Measurements from ENCODE around the gene E4F1. TPM values are rescaled to one million over a fixed set of nuclear protein-coding genes. Genes with fewer than 3 reads are reported as not detected.

The E4F1 gene
- total and polyA plus RNA-seq, 5 experiments from 2014 or later, result 8.7 to 41.2 (median 19.2) TPM

GRCh38 chr16:2277466-2278271 lies 54.3 kb downstream of the E4F1 start:
- Mint-ChIP-seq H3K4me3 (no peak overlapping the region), H3K4me1 (peaks cover 0 to 2% (median 0%) of the 10 kb centered on the region in 4 donors), H3K9me3 (no peaks in the 10 kb centered on the region), H3K27ac (no peak overlapping the region), H3K36me3 (no peaks in the 10 kb centered on the region), H3K27me3 (no peaks in the 10 kb centered on the region)
- ATAC-seq (no peak), DNase-seq (no peak)
- POLR2A ChIA-PET, result no interaction called here

DNA sequence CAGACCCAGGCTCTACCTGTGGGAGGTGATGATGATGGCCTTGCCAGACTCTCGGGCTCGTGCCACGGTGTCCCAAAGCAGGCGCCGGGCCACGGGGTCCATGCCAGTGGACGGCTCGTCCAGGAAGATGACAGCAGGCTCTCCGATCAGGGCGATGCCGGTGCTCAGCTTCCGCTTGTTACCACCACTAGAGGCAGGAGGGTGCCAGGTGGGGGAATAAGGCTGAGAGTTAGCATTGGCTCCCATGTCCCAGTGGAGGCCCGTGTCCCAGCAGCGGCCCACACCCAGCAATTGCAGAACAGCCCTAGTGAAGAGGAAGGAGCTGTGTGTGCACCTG lies 54.8 kb downstream of the E4F1 start:
- DNase-seq, result no peak
- no peaks in the 10 kb centered on the region for H3K27me3 Mint-ChIP-seq
- ATAC-seq, result no peak
- peaks cover 0 to 2% (median 0%) of the 10 kb centered on the region in 4 donors for H3K4me1 Mint-ChIP-seq
- no peaks in the 10 kb centered on the region for H3K9me3 Mint-ChIP-seq
- H3K36me3 Mint-ChIP-seq, result no peaks in the 10 kb centered on the region
- no peak overlapping the region for H3K4me3 Mint-ChIP-seq
- H3K27ac Mint-ChIP-seq, result no peak overlapping the region
- POLR2A ChIA-PET, result interaction anchor here (0.9 kb wide), 1 partner anchor 9 kb away, joined by 4 read pairs; no protein-coding TSS in a partner anchor

DNA sequence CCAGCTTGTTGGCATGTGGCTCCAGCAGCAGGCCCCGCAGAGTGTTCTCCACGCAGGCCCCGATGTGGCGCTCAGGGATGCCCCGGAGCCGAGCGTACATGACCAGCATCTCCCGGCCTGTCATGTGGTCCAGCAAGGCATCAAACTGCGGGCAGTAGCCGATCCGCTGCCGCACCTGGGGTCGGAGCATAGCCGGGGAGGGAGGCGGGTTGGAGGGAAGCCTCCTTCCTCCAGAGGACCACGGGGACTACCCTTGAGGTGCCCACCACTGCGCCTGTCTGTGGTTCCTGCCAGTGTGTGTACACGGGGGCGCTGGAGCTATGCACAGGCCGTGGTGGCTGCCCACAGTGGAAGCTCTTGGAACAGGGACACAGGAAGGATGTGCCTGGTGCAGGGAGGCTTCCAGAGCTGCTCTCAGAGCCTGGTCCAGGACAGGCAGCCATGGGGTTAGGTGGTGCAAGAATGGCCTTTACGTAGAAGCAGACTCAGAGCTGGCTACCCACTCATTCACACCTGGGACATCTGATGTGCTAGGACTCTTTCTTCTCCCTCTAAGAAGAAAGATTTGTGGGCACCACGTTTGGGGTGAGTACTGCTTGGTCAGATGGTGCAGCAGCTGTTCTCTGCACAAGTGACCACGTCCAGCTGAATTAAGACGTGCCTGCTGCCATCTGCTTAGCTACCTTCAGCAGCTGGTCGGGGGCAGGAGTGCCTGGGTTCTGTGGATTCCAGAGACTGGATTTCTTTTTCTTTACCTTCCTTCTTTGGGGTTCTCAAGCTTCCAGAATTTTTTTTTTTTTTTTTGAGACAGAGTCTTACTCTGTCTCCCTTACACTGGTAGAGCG lies 55.8 kb downstream of the E4F1 start:
- Mint-ChIP-seq H3K4me3 (no peak overlapping the region), H3K4me1 (peaks cover 0 to 2% (median 0%) of the 10 kb centered on the region in 4 donors), H3K36me3 (no peaks in the 10 kb centered on the region), H3K9me3 (no peaks in the 10 kb centered on the region), H3K27ac (no peak overlapping the region), H3K27me3 (no peaks in the 10 kb centered on the region)
- POLR2A ChIA-PET, result interaction anchor here (0.9 kb wide), 1 partner anchor 10 kb away, joined by 4 read pairs; no protein-coding TSS in a partner anchor
- ATAC-seq, result no peak
- no peak for DNase-seq

GRCh38 chr16:2280461-2280860 lies 57.1 kb downstream of the E4F1 start:
- Mint-ChIP-seq H3K36me3 (no peaks in the 10 kb centered on the region), H3K27me3 (no peaks in the 10 kb centered on the region), H3K4me1 (peaks cover 0 to 2% (median 0%) of the 10 kb centered on the region in 4 donors), H3K9me3 (no peaks in the 10 kb centered on the region), H3K27ac (peak overlapping the region in 1 of 10 donors; percentile 16), H3K4me3 (no peak overlapping the region)
- DNase-seq (no peak), ATAC-seq (no peak)
- POLR2A ChIA-PET, result no interaction called here

GRCh38 chr16:2280981-2281542 lies 57.7 kb downstream of the E4F1 start:
- Mint-ChIP-seq H3K27ac (peak overlapping the region in 2 of 10 donors; percentile 15 to 16), H3K9me3 (no peaks in the 10 kb centered on the region), H3K27me3 (no peaks in the 10 kb centered on the region), H3K4me1 (peaks cover 0 to 2% (median 0%) of the 10 kb centered on the region in 4 donors), H3K36me3 (no peaks in the 10 kb centered on the region), H3K4me3 (no peak overlapping the region)
- POLR2A ChIA-PET, result no interaction called here
- DNase-seq (no peak), ATAC-seq (no peak)

- Mint-ChIP-seq H3K4me3 (no peak overlapping the region), H3K9me3 (no peaks in the 10 kb centered on the region), H3K36me3 (no peaks in the 10 kb centered on the region), H3K27me3 (no peaks in the 10 kb centered on the region), H3K4me1 (peaks cover 0 to 2% (median 0%) of the 10 kb centered on the region in 4 donors), H3K27ac (no peak overlapping the region)
- ATAC-seq (no peak), DNase-seq (no peak)
- POLR2A ChIA-PET, result no interaction called here
Observed at GRCh38 chr16:2282262-2282661, 58.9 kb downstream of the E4F1 start.

DNA sequence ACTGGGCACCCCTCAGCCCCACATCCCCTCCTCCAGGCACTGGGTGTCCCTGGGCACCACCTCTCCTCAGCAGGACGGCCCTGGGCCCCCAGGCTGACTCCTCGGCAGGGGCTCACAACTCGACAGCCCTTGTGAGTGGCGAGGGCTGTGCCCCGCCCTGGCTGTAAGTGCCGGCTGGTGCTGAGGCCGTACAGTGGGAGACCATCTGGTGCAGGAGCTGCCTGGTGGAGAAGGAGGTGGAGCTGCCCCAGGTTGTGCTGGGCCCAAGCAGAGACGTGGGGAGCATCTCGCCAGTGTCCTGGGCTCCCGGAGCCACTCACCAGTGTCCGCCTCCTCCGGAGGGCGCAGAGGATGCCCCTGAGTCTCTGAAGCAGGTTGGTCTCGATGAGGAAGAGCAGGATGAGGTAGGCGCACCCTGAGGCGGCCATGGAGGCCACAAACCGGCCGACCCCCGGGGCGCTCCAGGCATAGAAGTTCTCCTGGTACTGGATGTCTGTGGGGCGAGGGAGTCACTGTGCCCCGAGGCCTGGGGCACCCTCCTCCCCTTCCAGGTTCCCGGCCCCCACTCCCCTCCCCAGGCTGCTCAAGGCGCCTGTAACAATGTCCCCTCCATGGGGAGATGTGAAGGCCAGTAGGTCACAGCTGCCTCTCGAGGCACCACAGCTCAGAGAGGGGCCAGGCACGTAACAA lies 59.6 kb downstream of the E4F1 start:
- no peaks in the 10 kb centered on the region for H3K36me3 Mint-ChIP-seq
- ATAC-seq (no peak), DNase-seq (no peak)
- peak overlapping the region in 1 of 10 donors; percentile 13 for H3K27ac Mint-ChIP-seq
- POLR2A ChIA-PET, result no interaction called here
- H3K4me1 Mint-ChIP-seq, result no peaks in the 10 kb centered on the region
- no peaks in the 10 kb centered on the region for H3K9me3 Mint-ChIP-seq
- H3K27me3 Mint-ChIP-seq, result no peaks in the 10 kb centered on the region
- no peak overlapping the region for H3K4me3 Mint-ChIP-seq

DNA sequence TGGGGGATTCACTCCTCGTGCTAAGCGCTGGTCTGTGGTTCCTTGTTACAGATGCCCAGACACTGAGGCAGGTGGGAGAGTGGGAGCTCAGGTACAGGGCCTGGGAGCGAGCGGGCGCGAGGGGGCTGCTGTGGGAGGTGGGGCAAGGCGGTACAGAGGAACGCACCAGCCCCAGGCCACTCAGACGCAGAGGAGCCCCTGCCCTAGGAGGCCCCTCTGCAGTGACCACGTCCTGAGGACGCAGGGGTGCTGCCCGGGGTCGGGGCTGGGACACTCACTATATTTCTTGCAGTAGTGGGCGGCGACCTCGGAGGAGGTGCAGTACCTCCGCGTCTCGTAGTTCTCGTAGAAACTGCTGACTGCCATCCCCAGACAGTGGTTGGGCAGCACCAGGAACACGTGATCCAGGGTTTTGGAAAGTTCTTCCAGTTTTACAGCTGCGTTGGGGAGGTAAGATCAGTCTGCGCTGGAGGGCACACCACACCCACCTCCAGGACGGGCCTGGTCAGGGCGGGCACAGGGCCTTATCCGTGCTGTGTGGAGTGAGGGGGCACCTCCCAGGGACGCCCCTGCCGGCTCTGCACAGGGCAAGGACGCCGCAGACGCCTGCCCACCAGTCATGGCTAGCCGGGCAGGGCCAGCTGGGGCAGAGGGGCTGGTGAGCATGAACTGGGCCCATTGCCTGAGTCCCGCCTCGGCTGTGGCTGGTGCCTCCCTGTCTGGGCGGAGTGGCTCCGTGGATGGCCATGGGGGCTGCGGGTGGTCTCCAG lies 60.8 kb downstream of the E4F1 start:
- ATAC-seq, result no peak
- POLR2A ChIA-PET, result no interaction called here
- Mint-ChIP-seq H3K27ac (no peak overlapping the region), H3K4me3 (no peak overlapping the region), H3K27me3 (no peaks in the 10 kb centered on the region), H3K4me1 (no peaks in the 10 kb centered on the region), H3K9me3 (no peaks in the 10 kb centered on the region), H3K36me3 (no peaks in the 10 kb centered on the region)
- no peak for DNase-seq

- no peaks in the 10 kb centered on the region for H3K9me3 Mint-ChIP-seq
- POLR2A ChIA-PET, result no interaction called here
- no peaks in the 10 kb centered on the region for H3K36me3 Mint-ChIP-seq
- H3K27me3 Mint-ChIP-seq, result no peaks in the 10 kb centered on the region
- ATAC-seq, result no peak
- H3K27ac Mint-ChIP-seq, result no peak overlapping the region
- H3K4me3 Mint-ChIP-seq, result no peak overlapping the region
- H3K4me1 Mint-ChIP-seq, result no peaks in the 10 kb centered on the region
- no peak for DNase-seq
Observed at GRCh38 chr16:2284797-2285576, 61.6 kb downstream of the E4F1 start.
